GM12892 (cell line): Measurements from ENCODE around the gene ANKS1B.

Experiments
- POLR2A ChIP-seq: IDR thresholded peaks from 2 replicates; pipeline ENCODE4 v1.6.1; 2011; ENCODE audit warnings: low read depth, low read length, control low read depth
- POLR2AphosphoS5 ChIP-seq: IDR thresholded peaks from 2 replicates; pipeline ENCODE4 v1.6.1; 2011; ENCODE audit warnings: low read depth, low read length, control low read depth

DNA sequence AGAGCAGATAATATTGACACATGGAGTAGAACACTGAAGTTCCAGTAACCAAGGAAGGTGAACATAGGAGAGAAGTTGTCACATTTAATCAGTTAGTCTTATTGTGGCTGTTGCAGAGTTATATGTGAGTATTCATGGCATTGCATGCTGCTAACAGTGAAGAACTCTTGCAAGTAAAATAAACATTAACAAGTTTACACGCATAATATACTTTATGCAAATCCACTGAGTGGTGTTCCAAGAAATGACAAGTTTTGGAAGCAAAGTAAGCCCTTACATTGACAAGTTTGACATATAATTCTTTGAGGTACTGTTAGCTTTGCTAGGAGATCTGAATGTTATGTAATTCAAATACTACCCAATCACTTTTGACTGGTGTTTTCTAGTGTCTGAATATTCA lies 125.6 kb downstream of the ANKS1B start:
- TF ChIP-seq POLR2A (no peak), POLR2AphosphoS5 (no peak)
